Neural progenitor cell (in vitro differentiated cells): ENCODE measurements around the gene RADIL. TPM values are rescaled to one million over a fixed set of nuclear protein-coding genes. Genes with fewer than 3 reads are reported as not detected.

Source experiments
- DNase-seq: peaks from one replicate; pipeline ENCODE4 v3.0.0-alpha.2; 2016; ENCODE audit warnings: low spot score
- H2AFZ ChIP-seq: fragments of 200-600 bp; sonication (generic); replicated peaks from 2 replicates; pipeline ENCODE4 v1.6.1; 2016; ENCODE audit warnings: antibody characterized with exemption
- H3F3A ChIP-seq: fragments of 200-600 bp; sonication (generic); 2 replicates; pipeline ENCODE4 v1.6.1; 2016; ENCODE audit warnings: antibody characterized with exemption, low read depth
- H3K27ac ChIP-seq: fragments of 200-600 bp; sonication (generic); 2 replicates; pipeline ENCODE4 v1.5.1; 2016; ENCODE audit warnings: mild to moderate bottlenecking
- H3K27me3 ChIP-seq: fragments of 200-600 bp; sonication (generic); 2 replicates; pipeline ENCODE4 v1.6.1; 2016; ENCODE audit warnings: mild to moderate bottlenecking, moderate library complexity
- H3K36me3 ChIP-seq: fragments of 200-600 bp; sonication (generic); 2 replicates; pipeline ENCODE4 v1.5.1; 2016
- H3K4me1 ChIP-seq: fragments of 200-600 bp; sonication (generic); 2 replicates; pipeline ENCODE4 v1.6.1; 2016; ENCODE audit warnings: mixed run types
- H3K4me2 ChIP-seq: fragments of 200-600 bp; sonication (generic); 2 replicates; pipeline ENCODE4 v1.6.1; 2016
- H3K4me3 ChIP-seq: fragments of 200-600 bp; sonication (generic); 2 replicates; pipeline ENCODE4 v1.5.1; 2016
- H3K79me2 ChIP-seq: fragments of 200-600 bp; sonication (generic); 2 replicates; pipeline ENCODE4 v1.6.1; 2016; ENCODE audit warnings: low read depth
- H3K9ac ChIP-seq: fragments of 200-600 bp; sonication (generic); 2 replicates; pipeline ENCODE4 v1.6.1; 2016
- H3K9me3 ChIP-seq: fragments of 200-600 bp; sonication (generic); 2 replicates; pipeline ENCODE4 v1.5.1; 2016; ENCODE audit warnings: low read depth
- H4K20me1 ChIP-seq: fragments of 200-600 bp; sonication (generic); 2 replicates; pipeline ENCODE4 v1.6.1; 2016; ENCODE audit warnings: low read depth
- H3K27ac Mint-ChIP-seq: 3 replicates; pipeline ENCODE4 v1.8.0; 2021; ENCODE audit warnings: mixed read lengths
- H3K27me3 Mint-ChIP-seq: 2 replicates; pipeline ENCODE4 v1.8.0; 2022; ENCODE audit warnings: low read depth, mild to moderate bottlenecking, inconsistent platforms, moderate library complexity, mixed read lengths; ENCODE audit not compliant: insufficient read depth
- H3K36me3 Mint-ChIP-seq: 3 replicates; pipeline ENCODE4 v1.8.0; 2021; ENCODE audit warnings: mixed read lengths
- H3K4me1 Mint-ChIP-seq: 3 replicates; pipeline ENCODE4 v1.8.0; 2021; ENCODE audit warnings: mixed read lengths
- H3K4me3 Mint-ChIP-seq: 3 replicates; pipeline ENCODE4 v1.8.0; 2021; ENCODE audit warnings: mild to moderate bottlenecking, moderate library complexity, mixed read lengths
- H3K9me3 Mint-ChIP-seq: 3 replicates; pipeline ENCODE4 v1.8.0; 2020; ENCODE audit warnings: mixed read lengths
- EZH2 ChIP-seq: fragments of 200-600 bp; sonication (generic); IDR thresholded peaks from 2 replicates; pipeline ENCODE4 v1.6.1; 2017; ENCODE audit warnings: antibody characterized with exemption, mild to moderate bottlenecking, moderate library complexity
- EZH2phosphoT487 ChIP-seq: fragments of 200-600 bp; sonication (generic); IDR thresholded peaks from 2 replicates; pipeline ENCODE4 v1.6.1; 2017; ENCODE audit warnings: antibody characterized with exemption
- total RNA-seq: library from RNA; depleted of rRNA; stranded (reverse); fragments of >200 nt; gene quantifications from 2 replicates; pipeline ENCODE4 v1.2.3, GENCODE V29; 2015; ENCODE audit warnings: low replicate concordance
- TF ChIP-seq, protein P1 (sequence below): fragments of 200-600 bp; sonication (generic); IDR thresholded peaks from 2 replicates; pipeline ENCODE4 v1.5.1; 2017; ENCODE audit warnings: antibody characterized with exemption, mild to moderate bottlenecking

The RADIL gene
- total RNA-seq, 1 donor from 2014 or later, result 3.1 TPM

DNA sequence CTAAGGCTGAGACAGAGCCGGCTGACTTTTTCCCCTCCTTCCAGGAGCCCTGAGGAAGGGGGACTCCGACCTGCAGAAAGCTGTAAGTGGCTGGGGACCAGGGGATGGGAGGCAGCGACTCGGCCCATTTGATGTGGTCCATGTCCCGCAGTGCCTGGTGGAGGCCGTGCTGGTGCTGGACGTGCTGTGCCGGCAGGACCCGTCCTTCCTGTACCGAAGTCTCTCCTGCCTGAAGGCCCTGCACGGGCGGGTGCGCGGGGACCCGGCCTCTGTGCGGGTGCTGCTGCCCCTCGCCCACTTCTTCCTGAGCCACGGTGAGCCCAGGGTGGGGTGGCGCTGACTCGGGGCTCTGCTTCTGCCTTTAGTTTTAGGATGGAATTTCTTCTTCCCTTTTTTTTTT is 98.1 kb downstream of the RADIL start:
- TF ChIP-seq EZH2phosphoT487, result no peak
- no peaks in the 10 kb centered on the region for H3K9me3 Mint-ChIP-seq
- H3K36me3 ChIP-seq, result no peaks in the 10 kb centered on the region

DNA sequence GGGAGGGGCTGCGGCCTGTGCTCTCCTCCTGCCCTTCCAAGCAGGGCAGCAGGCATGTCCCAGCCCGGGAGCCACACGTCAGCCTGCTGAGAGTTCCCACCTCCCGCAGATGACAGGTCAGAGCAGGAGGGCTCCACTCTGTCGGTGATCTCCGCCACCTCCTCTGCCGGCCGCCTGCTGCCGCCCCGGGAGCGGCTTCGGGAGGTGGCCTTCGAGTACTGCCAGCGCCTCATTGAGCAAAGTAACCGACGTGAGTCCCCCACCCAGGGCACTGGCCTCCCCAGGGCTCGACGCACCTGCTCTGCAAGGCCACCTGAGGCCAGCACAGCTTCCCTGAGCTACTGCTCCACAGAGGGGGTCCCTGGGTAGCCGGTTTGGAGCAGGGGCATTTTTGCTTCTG is 98.7 kb downstream of the RADIL start:
- no peak overlapping the region for H3K27ac ChIP-seq
- Mint-ChIP-seq H3K27me3 (peaks cover 2% of the 10 kb centered on the region), H3K36me3 (no peaks in the 10 kb centered on the region), H3K9me3 (no peaks in the 10 kb centered on the region), H3K4me1 (no peaks in the 10 kb centered on the region), H3K27ac (no peak overlapping the region), H3K4me3 (no peak overlapping the region)
- H2AFZ ChIP-seq, result no peak overlapping the region
- no peaks in the 10 kb centered on the region for H3F3A ChIP-seq
- H3K27me3 ChIP-seq, result no peaks in the 10 kb centered on the region
- no peaks in the 10 kb centered on the region for H3K36me3 ChIP-seq
- H3K9ac ChIP-seq, result no peak overlapping the region
- H3K9me3 ChIP-seq, result no peaks in the 10 kb centered on the region
- H3K4me1 ChIP-seq, result no peaks in the 10 kb centered on the region
- TF ChIP-seq, protein P1, sequence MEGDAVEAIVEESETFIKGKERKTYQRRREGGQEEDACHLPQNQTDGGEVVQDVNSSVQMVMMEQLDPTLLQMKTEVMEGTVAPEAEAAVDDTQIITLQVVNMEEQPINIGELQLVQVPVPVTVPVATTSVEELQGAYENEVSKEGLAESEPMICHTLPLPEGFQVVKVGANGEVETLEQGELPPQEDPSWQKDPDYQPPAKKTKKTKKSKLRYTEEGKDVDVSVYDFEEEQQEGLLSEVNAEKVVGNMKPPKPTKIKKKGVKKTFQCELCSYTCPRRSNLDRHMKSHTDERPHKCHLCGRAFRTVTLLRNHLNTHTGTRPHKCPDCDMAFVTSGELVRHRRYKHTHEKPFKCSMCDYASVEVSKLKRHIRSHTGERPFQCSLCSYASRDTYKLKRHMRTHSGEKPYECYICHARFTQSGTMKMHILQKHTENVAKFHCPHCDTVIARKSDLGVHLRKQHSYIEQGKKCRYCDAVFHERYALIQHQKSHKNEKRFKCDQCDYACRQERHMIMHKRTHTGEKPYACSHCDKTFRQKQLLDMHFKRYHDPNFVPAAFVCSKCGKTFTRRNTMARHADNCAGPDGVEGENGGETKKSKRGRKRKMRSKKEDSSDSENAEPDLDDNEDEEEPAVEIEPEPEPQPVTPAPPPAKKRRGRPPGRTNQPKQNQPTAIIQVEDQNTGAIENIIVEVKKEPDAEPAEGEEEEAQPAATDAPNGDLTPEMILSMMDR, result no peak
- no peak for TF ChIP-seq EZH2
- TF ChIP-seq EZH2phosphoT487, result no peak
- H3K4me3 ChIP-seq, result no peak overlapping the region
- no peak overlapping the region for H3K4me2 ChIP-seq
- no peaks in the 10 kb centered on the region for H3K79me2 ChIP-seq
- DNase-seq, result no peak
- H4K20me1 ChIP-seq, result no peaks in the 10 kb centered on the region

More for the DNA sequence above, 98.1 kb downstream of the RADIL start:
- peaks cover 2% of the 10 kb centered on the region for H3K27me3 Mint-ChIP-seq
- Histone ChIP-seq H3K27me3 (no peaks in the 10 kb centered on the region), H3F3A (no peaks in the 10 kb centered on the region), H3K4me3 (no peak overlapping the region), H4K20me1 (no peaks in the 10 kb centered on the region), H3K4me2 (no peak overlapping the region), H3K9me3 (no peaks in the 10 kb centered on the region), H3K79me2 (no peaks in the 10 kb centered on the region), H2AFZ (no peak overlapping the region), H3K4me1 (no peaks in the 10 kb centered on the region), H3K27ac (no peak overlapping the region), H3K9ac (no peak overlapping the region)
- DNase-seq, result no peak
- no peaks in the 10 kb centered on the region for H3K4me1 Mint-ChIP-seq
- no peak overlapping the region for H3K4me3 Mint-ChIP-seq
- no peaks in the 10 kb centered on the region for H3K36me3 Mint-ChIP-seq
- H3K27ac Mint-ChIP-seq, result no peak overlapping the region

DNA sequence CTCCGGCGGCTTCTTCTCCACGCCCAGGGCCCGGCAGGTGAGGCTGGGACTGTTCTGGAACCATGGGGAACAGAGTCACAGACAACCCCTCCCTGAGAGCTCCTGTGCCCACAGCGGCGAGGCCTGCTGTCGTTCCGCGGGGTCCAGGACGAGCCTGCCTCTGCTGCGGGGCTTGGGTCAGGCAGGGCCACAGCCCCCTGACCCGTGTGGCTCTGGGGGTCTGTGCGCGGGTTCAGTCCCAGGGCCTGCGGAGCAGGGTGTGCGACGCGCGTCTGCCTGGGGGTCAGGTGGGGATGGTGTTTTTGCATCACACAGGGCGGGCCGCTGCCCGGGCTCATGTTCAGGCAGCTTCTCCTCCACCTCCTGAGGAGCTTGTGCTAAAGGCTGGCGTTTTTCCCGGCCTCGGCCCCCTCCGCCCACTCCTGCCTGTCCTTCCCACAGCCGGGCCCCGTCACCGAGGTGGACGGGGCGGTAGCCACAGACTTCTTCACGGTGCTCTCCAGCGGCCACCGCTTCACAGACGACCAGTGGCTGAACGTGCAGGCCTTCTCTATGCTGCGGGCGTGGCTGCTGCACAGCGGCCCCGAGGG is 99.7 kb downstream of the RADIL start:
- H3K4me2 ChIP-seq, result no peak overlapping the region
- DNase-seq, result no peak
- H3K36me3 ChIP-seq, result no peaks in the 10 kb centered on the region

DNA sequence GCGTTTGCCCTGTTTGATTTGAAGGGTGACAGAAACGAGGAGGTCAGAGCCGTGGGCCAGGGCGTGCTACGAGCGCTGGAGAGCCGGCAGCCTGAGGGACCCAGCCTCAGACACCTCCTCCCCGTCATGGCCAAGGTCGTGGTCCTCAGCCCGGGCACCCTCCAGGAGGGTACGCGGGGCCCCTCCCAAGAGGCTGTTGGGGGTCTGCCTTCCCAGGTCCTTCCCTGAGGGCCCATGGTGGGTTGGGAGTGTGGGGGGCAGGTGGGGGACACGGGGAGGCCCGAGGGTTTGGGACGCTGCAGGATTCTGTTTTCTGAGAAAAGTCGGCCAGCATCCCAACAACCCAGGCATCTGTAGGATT is 100.2 kb downstream of the RADIL start:
- TF ChIP-seq EZH2 (no peak), EZH2phosphoT487 (no peak)
- TF ChIP-seq, protein P1, result no peak
- H3K36me3 ChIP-seq, result no peaks in the 10 kb centered on the region
- H3K4me1 Mint-ChIP-seq, result no peaks in the 10 kb centered on the region
- no peaks in the 10 kb centered on the region for H4K20me1 ChIP-seq
- H3F3A ChIP-seq, result peaks cover under 1% of the 10 kb centered on the region
- peaks cover 6% of the 10 kb centered on the region for H3K79me2 ChIP-seq
- H3K4me3 ChIP-seq, result no peak overlapping the region
- no peak overlapping the region for H3K27ac Mint-ChIP-seq
- no peaks in the 10 kb centered on the region for H3K9me3 Mint-ChIP-seq
- no peak overlapping the region for H2AFZ ChIP-seq
- H3K4me1 ChIP-seq, result no peaks in the 10 kb centered on the region
- H3K27me3 Mint-ChIP-seq, result peaks cover 2% of the 10 kb centered on the region
- no peak overlapping the region for H3K9ac ChIP-seq
- no peaks in the 10 kb centered on the region for H3K27me3 ChIP-seq
- no peaks in the 10 kb centered on the region for H3K9me3 ChIP-seq
- no peak for DNase-seq
- H3K4me3 Mint-ChIP-seq, result no peak overlapping the region
- H3K4me2 ChIP-seq, result no peak overlapping the region
- H3K36me3 Mint-ChIP-seq, result no peaks in the 10 kb centered on the region
- no peak overlapping the region for H3K27ac ChIP-seq

More for the DNA sequence above, 99.7 kb downstream of the RADIL start:
- H3K9me3 ChIP-seq, result no peaks in the 10 kb centered on the region
- H3K4me3 Mint-ChIP-seq, result no peak overlapping the region
- H4K20me1 ChIP-seq, result no peaks in the 10 kb centered on the region
- H3K27ac Mint-ChIP-seq, result no peak overlapping the region
- H3K36me3 Mint-ChIP-seq, result no peaks in the 10 kb centered on the region
- H3K4me1 Mint-ChIP-seq, result no peaks in the 10 kb centered on the region
- H3K27ac ChIP-seq, result no peak overlapping the region
- TF ChIP-seq EZH2, result no peak
- no peak for TF ChIP-seq EZH2phosphoT487
- TF ChIP-seq, protein P1, result no peak
- no peak overlapping the region for H2AFZ ChIP-seq
- no peaks in the 10 kb centered on the region for H3K4me1 ChIP-seq
- no peak overlapping the region for H3K9ac ChIP-seq
- H3K79me2 ChIP-seq, result peaks cover 6% of the 10 kb centered on the region
- no peaks in the 10 kb centered on the region for H3F3A ChIP-seq
- H3K27me3 Mint-ChIP-seq, result peaks cover 2% of the 10 kb centered on the region
- H3K4me3 ChIP-seq, result no peak overlapping the region
- H3K9me3 Mint-ChIP-seq, result no peaks in the 10 kb centered on the region
- H3K27me3 ChIP-seq, result no peaks in the 10 kb centered on the region
